Measurements from ENCODE around the gene RNF150. TPM values are rescaled to one million over a fixed set of nuclear protein-coding genes. Genes with fewer than 3 reads are reported as not detected.

Gene RNF150
- total RNA-seq, 4 donors from 2014 or later, result 33.1 to 53.3 (median 43.6) TPM

DNA sequence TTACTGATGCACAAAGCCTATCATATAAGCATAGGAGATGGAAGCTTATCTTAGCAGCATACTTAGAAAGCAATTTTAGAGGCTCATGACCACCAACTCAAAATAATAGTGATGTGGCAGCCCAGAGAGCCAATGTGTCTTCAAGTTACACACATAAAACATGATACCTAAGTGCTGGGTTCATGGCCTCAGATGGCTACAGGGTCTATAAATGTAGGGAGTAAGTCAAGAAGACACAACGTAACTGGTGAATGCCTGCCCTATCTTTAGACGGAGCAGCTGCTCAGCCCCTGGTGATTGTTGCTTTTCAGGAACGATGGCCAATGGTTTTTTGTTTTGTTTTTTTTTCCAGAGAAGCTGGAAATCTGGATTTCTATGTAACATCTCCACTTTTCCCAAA lies 42.8 kb downstream of the RNF150 start:
- no peak overlapping the region for H3K4me3 ChIP-seq
- DNase-seq (ENCODE audit: extremely low spot score), result no peak
- WGBS, result 64% methylated on average over 3 of the region's 3 CpGs
- no peaks in the 10 kb centered on the region for H3K36me3 ChIP-seq
- intact Hi-C loops (cut with DNase I), result no loop called here
- H3K9me3 ChIP-seq, result peaks cover 0 to 5% (median 0%) of the 10 kb centered on the region in 4 donors
- no peaks in the 10 kb centered on the region for H3K4me1 ChIP-seq
- TF ChIP-seq CTCF (IDR thresholded peaks at IDR 0.05), result no peak
- TF ChIP-seq POLR2A (IDR thresholded peaks at IDR 0.05; ENCODE audit: low read depth), result no peak
- TF ChIP-seq EP300 (IDR thresholded peaks at IDR 0.05), result no peak
- no peak for TF ChIP-seq POLR2AphosphoS5 (IDR thresholded peaks at IDR 0.05)
- H3K27me3 ChIP-seq, result no peaks in the 10 kb centered on the region
- H3K27ac ChIP-seq (replicated peaks in 1 of 4), result no peak overlapping the region

GRCh38 chr4:141081921-141082395 lies 51.3 kb downstream of the RNF150 start:
- Histone ChIP-seq H3K9me3 (no peaks in the 10 kb centered on the region), H3K27me3 (no peaks in the 10 kb centered on the region), H3K4me1 (peaks cover 10 to 52% (median 49%) of the 10 kb centered on the region in 4 donors), H3K4me3 (peak overlapping the region; percentile 22 to 46 (median 38)), H3K36me3 (no peaks in the 10 kb centered on the region), H3K27ac (replicated peaks in 1 of 4) (peak overlapping the region; percentile 45 to 67 (median 58))
- TF ChIP-seq POLR2A (IDR thresholded peaks at IDR 0.05; ENCODE audit: low read depth) (no peak), POLR2AphosphoS5 (IDR thresholded peaks at IDR 0.05) (peak in 1 of 2 donors; percentile 8), CTCF (IDR thresholded peaks at IDR 0.05) (no peak), EP300 (IDR thresholded peaks at IDR 0.05) (no peak)
- intact Hi-C loops (cut with DNase I), result loop anchor here (5.0 kb wide), 1 partner anchor 85 kb away; no protein-coding TSS in a partner anchor
- no peak for DNase-seq (ENCODE audit: extremely low spot score)
- 41% methylated on average over 9 of the region's 9 CpGs for whole genome bisulfite sequencing

- WGBS, result 84% methylated on average over 8 of the region's 8 CpGs
Measured at GRCh38 chr4:141080668-141081067, 52.6 kb downstream of the RNF150 start.

DNA sequence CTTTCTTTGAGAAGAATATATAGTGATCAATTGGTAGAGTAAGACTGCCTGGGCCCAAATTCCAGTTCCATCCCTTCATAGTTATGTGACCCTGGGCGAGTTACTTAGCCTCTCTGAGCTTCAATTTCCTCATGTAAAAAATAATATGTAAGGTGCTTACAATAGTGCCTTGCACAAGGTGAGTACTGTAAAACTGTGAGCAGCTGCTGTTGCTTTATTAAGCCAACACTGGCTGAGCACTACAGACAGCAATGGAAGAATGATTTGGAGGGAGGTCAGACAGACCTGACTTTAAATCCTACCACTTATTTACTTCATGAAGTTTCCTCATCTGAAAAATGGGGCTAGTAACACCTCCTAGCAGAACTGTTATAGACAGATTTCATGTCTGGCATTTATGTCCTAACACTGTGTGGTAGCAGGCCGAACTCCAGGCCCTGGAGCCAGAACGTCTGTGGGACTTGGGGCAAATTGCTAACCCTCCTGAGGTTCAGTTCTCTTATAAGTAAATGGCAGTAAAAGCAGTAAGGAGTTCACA lies 53.8 kb downstream of the RNF150 start:
- TF ChIP-seq POLR2AphosphoS5 (IDR thresholded peaks at IDR 0.05) (no peak), EP300 (IDR thresholded peaks at IDR 0.05) (no peak), CTCF (IDR thresholded peaks at IDR 0.05) (no peak), POLR2A (IDR thresholded peaks at IDR 0.05; ENCODE audit: low read depth) (no peak)
- no peak overlapping the region for H3K4me3 ChIP-seq
- H3K27me3 ChIP-seq, result no peaks in the 10 kb centered on the region
- WGBS, result 65% methylated on average over 3 of the region's 3 CpGs
- H3K36me3 ChIP-seq, result no peaks in the 10 kb centered on the region
- intact Hi-C loops (cut with DNase I), result no loop called here
- H3K4me1 ChIP-seq, result peaks cover 10 to 70% (median 62%) of the 10 kb centered on the region in 4 donors
- H3K9me3 ChIP-seq, result no peaks in the 10 kb centered on the region
- H3K27ac ChIP-seq (replicated peaks in 1 of 4), result peak overlapping the region; percentile 26 to 67 (median 47)
- DNase-seq (ENCODE audit: extremely low spot score), result no peak

More at GRCh38 chr4:141080668-141081067, 52.6 kb downstream of the RNF150 start:
- Histone ChIP-seq H3K36me3 (no peaks in the 10 kb centered on the region), H3K27me3 (no peaks in the 10 kb centered on the region), H3K27ac (replicated peaks in 1 of 4) (peak overlapping the region; percentile 45 to 67 (median 58)), H3K4me3 (no peak overlapping the region), H3K9me3 (no peaks in the 10 kb centered on the region), H3K4me1 (peaks cover 10 to 60% (median 57%) of the 10 kb centered on the region in 4 donors)
- intact Hi-C loops (cut with DNase I), result loop anchor here (5.0 kb wide), 1 partner anchor 83 kb away; no protein-coding TSS in a partner anchor
- TF ChIP-seq EP300 (IDR thresholded peaks at IDR 0.05) (no peak), CTCF (IDR thresholded peaks at IDR 0.05) (no peak), POLR2AphosphoS5 (IDR thresholded peaks at IDR 0.05) (no peak), POLR2A (IDR thresholded peaks at IDR 0.05; ENCODE audit: low read depth) (no peak)
- no peak for DNase-seq (ENCODE audit: extremely low spot score)
